ENCODE data around the gene CLIC4. TPM values are rescaled to one million over a fixed set of nuclear protein-coding genes. Genes with fewer than 3 reads are reported as not detected.
"Not testable (repeated sequence)": the region's sequence is repeated elsewhere in the genome, so short reads cannot be mapped to it uniquely, and the experiment has no call there.

CLIC4 gene
- total RNA-seq, 3 donors from 2014 or later (not counting 1 experiment from before 2014, with no cell fraction given), result 3.8 to 11.5 (median 5.0) TPM

GRCh38 chr1:24820221-24820620 lies 75.0 kb downstream of the CLIC4 start:
- ATAC-seq; H3K4me1 ChIP-seq (ENCODE audit: control insufficient read depth, insufficient read depth, low read length); H3K36me3 Mint-ChIP-seq; H3K9me3 Mint-ChIP-seq; H3K4me3 ChIP-seq (ENCODE audit: low read length); H3K4me3 Mint-ChIP-seq; H3K27ac ChIP-seq (ENCODE audit: low read length); H3K27ac Mint-ChIP-seq; H3K27me3 ChIP-seq (ENCODE audit: control insufficient read depth, insufficient read depth, low read length); H3K4me1 Mint-ChIP-seq; H3K9me3 ChIP-seq (ENCODE audit: control insufficient read depth, insufficient read depth, low read length); DNase-seq; H3K36me3 ChIP-seq (ENCODE audit: control insufficient read depth, insufficient read depth, low read length); intact Hi-C loops (cut with micrococcal nuclease): not testable (repeated sequence)
- peaks cover 10 to 15% of the 10 kb centered on the region in 2 donors for H3K27me3 Mint-ChIP-seq (ENCODE audit: low read depth in 2 of 2)
- WGBS (ENCODE audit: insufficient coverage), result 50% methylated on average over 1 of the region's 1 CpG

- Mint-ChIP-seq H3K36me3 (no peaks in the 10 kb centered on the region), H3K9me3 (no peaks in the 10 kb centered on the region), H3K27me3 (ENCODE audit: low read depth in 2 of 2) (peaks cover 8 to 15% of the 10 kb centered on the region in 2 donors), H3K27ac (no peak overlapping the region), H3K4me1 (no peaks in the 10 kb centered on the region), H3K4me3 (no peak overlapping the region)
- no peak for ATAC-seq
- Histone ChIP-seq H3K27me3 (ENCODE audit: control insufficient read depth, insufficient read depth, low read length) (no peaks in the 10 kb centered on the region), H3K27ac (ENCODE audit: low read length) (no peak overlapping the region), H3K9me3 (ENCODE audit: control insufficient read depth, insufficient read depth, low read length) (no peaks in the 10 kb centered on the region), H3K36me3 (ENCODE audit: control insufficient read depth, insufficient read depth, low read length) (no peaks in the 10 kb centered on the region), H3K4me1 (ENCODE audit: control insufficient read depth, insufficient read depth, low read length) (no peaks in the 10 kb centered on the region), H3K4me3 (ENCODE audit: low read length) (no peak overlapping the region)
- no peak for TF ChIP-seq CTCF (IDR thresholded peaks at IDR 0.05)
- intact Hi-C loops (cut with micrococcal nuclease), result no loop called here
- DNase-seq, result no peak
Measured at GRCh38 chr1:24822887-24823286, 77.6 kb downstream of the CLIC4 start.

GRCh38 chr1:24823486-24823885 lies 78.2 kb downstream of the CLIC4 start:
- H3K27me3 Mint-ChIP-seq (ENCODE audit: low read depth in 2 of 2), result peaks cover 8 to 15% of the 10 kb centered on the region in 2 donors
- H3K4me1 ChIP-seq (ENCODE audit: control insufficient read depth, insufficient read depth, low read length); H3K4me1 Mint-ChIP-seq; H3K9me3 Mint-ChIP-seq; H3K27ac ChIP-seq (ENCODE audit: low read length); H3K4me3 Mint-ChIP-seq; DNase-seq; H3K36me3 ChIP-seq (ENCODE audit: control insufficient read depth, insufficient read depth, low read length); H3K27ac Mint-ChIP-seq; H3K4me3 ChIP-seq (ENCODE audit: low read length); H3K36me3 Mint-ChIP-seq; H3K27me3 ChIP-seq (ENCODE audit: control insufficient read depth, insufficient read depth, low read length); intact Hi-C loops (cut with micrococcal nuclease); H3K9me3 ChIP-seq (ENCODE audit: control insufficient read depth, insufficient read depth, low read length); ATAC-seq: not testable (repeated sequence)
- 94% methylated on average over 12 of the region's 12 CpGs for WGBS (ENCODE audit: insufficient coverage)

- intact Hi-C loops (cut with micrococcal nuclease), result no loop called here
- Mint-ChIP-seq H3K4me1 (no peaks in the 10 kb centered on the region), H3K27me3 (ENCODE audit: low read depth in 2 of 2) (peaks cover 8 to 15% of the 10 kb centered on the region in 2 donors), H3K4me3 (no peak overlapping the region), H3K36me3 (no peaks in the 10 kb centered on the region), H3K9me3 (no peaks in the 10 kb centered on the region), H3K27ac (no peak overlapping the region)
- DNase-seq (no peak), ATAC-seq (no peak)
- no peak for TF ChIP-seq CTCF (IDR thresholded peaks at IDR 0.05)
- no peaks in the 10 kb centered on the region for H3K9me3 ChIP-seq (ENCODE audit: control insufficient read depth, insufficient read depth, low read length)
- no peaks in the 10 kb centered on the region for H3K4me1 ChIP-seq (ENCODE audit: control insufficient read depth, insufficient read depth, low read length)
- WGBS (ENCODE audit: insufficient coverage), result 98% methylated on average over 3 of the region's 3 CpGs
- H3K4me3 ChIP-seq (ENCODE audit: low read length), result no peak overlapping the region
- H3K36me3 ChIP-seq (ENCODE audit: control insufficient read depth, insufficient read depth, low read length), result no peaks in the 10 kb centered on the region
- no peak overlapping the region for H3K27ac ChIP-seq (ENCODE audit: low read length)
- H3K27me3 ChIP-seq (ENCODE audit: control insufficient read depth, insufficient read depth, low read length), result no peaks in the 10 kb centered on the region
Measured at GRCh38 chr1:24825174-24825573, 79.9 kb downstream of the CLIC4 start.

- Mint-ChIP-seq H3K9me3 (no peaks in the 10 kb centered on the region), H3K4me1 (peaks cover 0 to 4% of the 10 kb centered on the region in 2 donors), H3K4me3 (no peak overlapping the region), H3K36me3 (no peaks in the 10 kb centered on the region), H3K27ac (no peak overlapping the region), H3K27me3 (ENCODE audit: low read depth in 2 of 2) (peaks cover 8 to 15% of the 10 kb centered on the region in 2 donors)
- Histone ChIP-seq H3K4me1 (ENCODE audit: control insufficient read depth, insufficient read depth, low read length) (no peaks in the 10 kb centered on the region), H3K4me3 (ENCODE audit: low read length) (no peak overlapping the region), H3K27me3 (ENCODE audit: control insufficient read depth, insufficient read depth, low read length) (no peaks in the 10 kb centered on the region), H3K36me3 (ENCODE audit: control insufficient read depth, insufficient read depth, low read length) (no peaks in the 10 kb centered on the region), H3K9me3 (ENCODE audit: control insufficient read depth, insufficient read depth, low read length) (no peaks in the 10 kb centered on the region), H3K27ac (ENCODE audit: low read length) (no peak overlapping the region)
- DNase-seq (no peak), ATAC-seq (no peak)
- intact Hi-C loops (cut with micrococcal nuclease), result no loop called here
- no CpG with 5 or more reads among the region's 1 CpG for WGBS (ENCODE audit: insufficient coverage)
- TF ChIP-seq CTCF (IDR thresholded peaks at IDR 0.05), result no peak
Measured at GRCh38 chr1:24826510-24826909, 81.3 kb downstream of the CLIC4 start.

Measured in natural killer cell (primary cell).